Type B pancreatic cell (in vitro differentiated cells): ENCODE measurements around the gene VWDE. TPM values are rescaled to one million over a fixed set of nuclear protein-coding genes. Genes with fewer than 3 reads are reported as not detected.

Source experiments
- total RNA-seq: library from RNA; stranded (reverse); gene quantifications from 2 replicates; pipeline ENCODE4 v1.2.1, GENCODE V29; 2021; ENCODE audit warnings: low replicate concordance

The VWDE gene
- total RNA-seq, 1 donor from 2014 or later = 2.1 TPM

Other genes starting within 250 kb of the VWDE start
- gene TMEM106B, start 192.6 kb downstream of the VWDE start, total RNA-seq = 42.2 and 49.3 TPM in 2 replicates
- 3.4 and 3.9 TPM in 2 replicates for gene SCIN, start 166.9 kb upstream of the VWDE start, total RNA-seq